IMR-90 (cell line): Measurements from ENCODE around the gene ALDH1L2. TPM values are rescaled to one million over a fixed set of nuclear protein-coding genes. Genes with fewer than 3 reads are reported as not detected.

Experiments
- ATAC-seq: fragments of 200-7000 bp; cut with Tn5 transposase; 2 replicates; pipeline ENCODE4 v1.9.1; 2020; ENCODE audit warnings: low read depth, mild to moderate bottlenecking, moderate library complexity
- BruUV-seq: library from RNA; stranded (reverse); fragments of 400-500 nt; replicated peaks from 2 replicates; lab custom pipeline; 2021; lab: Mats Ljungman, UMichigan
- CTCF ChIA-PET: fragments of 300-600 bp; formaldehyde crosslinking; extraction: SDS; loops from one replicate; lab custom pipeline; 2021; ENCODE audit warnings: antibody characterized with exemption; lab: Yijun Ruan, JAX
- POLR2A ChIA-PET: fragments of 300-600 bp; sonication (Branson Sonifier 250); formaldehyde crosslinking; loops from one replicate; lab custom pipeline; 2022; ENCODE audit warnings: antibody characterized with exemption; ENCODE audit not compliant: unreplicated experiment; lab: Charles Lee
- DNase-seq: peaks from one replicate; pipeline ENCODE4 v3.0.0; 2013
- H2AFZ ChIP-seq: replicated peaks from 2 replicates; pipeline ENCODE3; 2013; ENCODE audit warnings: low read length, mild to moderate bottlenecking; ENCODE audit not compliant: poor library complexity
- H2AK5ac ChIP-seq: 2 replicates; pipeline ENCODE4 v1.6.1; 2013; ENCODE audit warnings: low read depth, low read length, inconsistent platforms
- H2AK9ac ChIP-seq: replicated peaks from 2 replicates; pipeline ENCODE3; 2013; ENCODE audit warnings: mild to moderate bottlenecking, low read depth, low read length, moderate library complexity; ENCODE audit not compliant: poor library complexity
- H2BK120ac ChIP-seq: 2 replicates; pipeline ENCODE4 v1.6.1; 2013; ENCODE audit warnings: low read depth, low read length, inconsistent platforms
- H2BK15ac ChIP-seq: 3 replicates; pipeline ENCODE4 v1.6.1; 2013; ENCODE audit warnings: low read depth, low read length, inconsistent platforms
- H2BK20ac ChIP-seq: 2 replicates; pipeline ENCODE4 v1.6.1; 2013; ENCODE audit warnings: low read depth, mild to moderate bottlenecking, inconsistent platforms, low read length, moderate library complexity
- H2BK5ac ChIP-seq: 2 replicates; pipeline ENCODE4 v1.6.1; 2013; ENCODE audit warnings: mild to moderate bottlenecking, low read depth, low read length, inconsistent platforms; ENCODE audit not compliant: poor library complexity, severe bottlenecking
- H3K14ac ChIP-seq: replicated peaks from 2 replicates; pipeline ENCODE4 v1.6.1; 2013; ENCODE audit warnings: low read depth, low read length, inconsistent platforms
- H3K18ac ChIP-seq: 2 replicates; pipeline ENCODE4 v1.6.1; 2013; ENCODE audit warnings: low read depth, low read length, control low read depth
- H3K23ac ChIP-seq: 2 replicates; pipeline ENCODE4 v1.6.1; 2013; ENCODE audit warnings: low read depth, low read length, inconsistent platforms
- H3K27ac ChIP-seq: 2 replicates; pipeline ENCODE4 v1.5.1; 2013; ENCODE audit warnings: mild to moderate bottlenecking, control low read depth, low read length; ENCODE audit not compliant: insufficient read depth
- H3K27me3 ChIP-seq: 2 replicates; pipeline ENCODE4 v1.6.1; 2013; ENCODE audit warnings: low read length; ENCODE audit not compliant: control insufficient read depth, insufficient read depth
- H3K36me3 ChIP-seq: 2 replicates; pipeline ENCODE4 v1.6.1; 2013; ENCODE audit warnings: low read length, mixed read lengths; ENCODE audit not compliant: control insufficient read depth, insufficient read depth
- H3K4ac ChIP-seq: 2 replicates; pipeline ENCODE4 v1.6.1; 2013; ENCODE audit warnings: low read depth, low read length, inconsistent platforms
- H3K4me1 ChIP-seq: 2 replicates; pipeline ENCODE4 v1.6.1; 2013; ENCODE audit warnings: low read length, mixed read lengths; ENCODE audit not compliant: control insufficient read depth, insufficient read depth
- H3K4me2 ChIP-seq: 2 replicates; pipeline ENCODE4 v1.6.1; 2013; ENCODE audit warnings: low read depth, mild to moderate bottlenecking, control low read depth, low read length, moderate library complexity
- H3K4me3 ChIP-seq: 2 replicates; pipeline ENCODE4 v1.5.1; 2013; ENCODE audit warnings: low read depth, mild to moderate bottlenecking, control low read depth, low read length, moderate library complexity; ENCODE audit not compliant: insufficient read depth
- H3K56ac ChIP-seq: 2 replicates; pipeline ENCODE4 v1.6.1; 2013; ENCODE audit warnings: low read length, inconsistent platforms; ENCODE audit not compliant: insufficient read depth; ENCODE audit errors: extremely low read depth
- H3K79me1 ChIP-seq, 2 experiments: 2 replicates each; pipeline ENCODE4 v1.6.1; 2013; ENCODE audit warnings: low read length in 2 of 2, inconsistent platforms in 1 of 2, low read depth in 1 of 2
- H3K9ac ChIP-seq: 2 replicates; pipeline ENCODE4 v1.6.1; 2013; ENCODE audit warnings: low read depth, low read length, control low read depth
- H3K9me1 ChIP-seq: 2 replicates; pipeline ENCODE4 v1.6.1; 2013; ENCODE audit warnings: low read length, inconsistent platforms; ENCODE audit not compliant: insufficient read depth
- H3K9me3 ChIP-seq: 2 replicates; pipeline ENCODE4 v1.6.1; 2013; ENCODE audit warnings: low read length; ENCODE audit not compliant: control insufficient read depth, insufficient read depth
- H4K20me1 ChIP-seq: 2 replicates; pipeline ENCODE4 v1.6.1; 2013; ENCODE audit warnings: low read length, inconsistent platforms; ENCODE audit not compliant: insufficient read depth
- H4K5ac ChIP-seq: 2 replicates; pipeline ENCODE4 v1.6.1; 2013; ENCODE audit warnings: mild to moderate bottlenecking, low read depth, low read length, control low read depth
- H4K8ac ChIP-seq, 2 experiments: 2 replicates each; pipeline ENCODE4 v1.6.1; 2013; ENCODE audit warnings: low read depth in 2 of 2, low read length in 2 of 2, control low read depth in 1 of 2, inconsistent platforms in 1 of 2
- H4K91ac ChIP-seq: 2 replicates; pipeline ENCODE4 v1.6.1; 2013; ENCODE audit warnings: low read depth, low read length, inconsistent platforms; ENCODE audit not compliant: insufficient read depth
- BHLHE40 ChIP-seq: fragments of 150-350 bp; IDR thresholded peaks from 2 replicates; pipeline ENCODE4 v1.6.1; 2016; ENCODE audit warnings: mild to moderate bottlenecking, low read depth, low read length
- CEBPB ChIP-seq: IDR thresholded peaks from 2 replicates; pipeline ENCODE4 v1.6.1; 2012; ENCODE audit warnings: low read depth, low read length, improper control_type of control experiment
- CHD1 ChIP-seq: IDR thresholded peaks from 2 replicates; pipeline ENCODE4 v1.6.1; 2012; ENCODE audit warnings: low read depth, low read length, improper control_type of control experiment
- ELK1 ChIP-seq: fragments of 150-350 bp; IDR thresholded peaks from 2 replicates; pipeline ENCODE4 v1.6.1; 2016; ENCODE audit warnings: low read depth, mild to moderate bottlenecking, low read length, moderate library complexity, borderline replicate concordance
- FOS ChIP-seq: fragments of 150-350 bp; IDR thresholded peaks from 2 replicates; pipeline ENCODE4 v1.6.1; 2016; ENCODE audit warnings: low read depth, low read length
- MAFK ChIP-seq: IDR thresholded peaks from 2 replicates; pipeline ENCODE4 v1.6.1; 2012; ENCODE audit warnings: low read depth, low read length, improper control_type of control experiment
- MAZ ChIP-seq: IDR thresholded peaks from 2 replicates; pipeline ENCODE4 v1.6.1; 2012; ENCODE audit warnings: low read depth, mild to moderate bottlenecking, low read length, improper control_type of control experiment, moderate library complexity, borderline replicate concordance
- MXI1 ChIP-seq: IDR thresholded peaks from 2 replicates; pipeline ENCODE4 v1.6.1; 2012; ENCODE audit warnings: low read depth, mild to moderate bottlenecking, low read length, moderate library complexity, borderline replicate concordance
- NFE2L2 ChIP-seq: fragments of 150-350 bp; IDR thresholded peaks from 2 replicates; pipeline ENCODE4 v1.6.1; 2016; ENCODE audit warnings: low read depth, mild to moderate bottlenecking, low read length
- POLR2A ChIP-seq: IDR thresholded peaks from 2 replicates; pipeline ENCODE4 v1.6.1; 2012; ENCODE audit warnings: mild to moderate bottlenecking, low read depth, low read length
- RAD21 ChIP-seq: IDR thresholded peaks from 2 replicates; pipeline ENCODE4 v1.6.1; 2012; ENCODE audit warnings: low read length, improper control_type of control experiment
- RCOR1 ChIP-seq: IDR thresholded peaks from 2 replicates; pipeline ENCODE4 v1.6.1; 2012; ENCODE audit warnings: mild to moderate bottlenecking, low read length, improper control_type of control experiment; ENCODE audit not compliant: insufficient replicate concordance
- RFX5 ChIP-seq: IDR thresholded peaks from 2 replicates; pipeline ENCODE4 v1.8.0; 2012; ENCODE audit warnings: low read depth, mild to moderate bottlenecking, low read length, moderate library complexity
- SMC3 ChIP-seq: fragments of 150-350 bp; IDR thresholded peaks from 2 replicates; pipeline ENCODE4 v1.6.1; 2016; ENCODE audit warnings: low read depth, mild to moderate bottlenecking, antibody characterized with exemption, low read length, moderate library complexity
- USF2 ChIP-seq: fragments of 150-350 bp; IDR thresholded peaks from 2 replicates; pipeline ENCODE4 v1.6.1; 2017; ENCODE audit warnings: mild to moderate bottlenecking, antibody characterized with exemption, low read length, low read depth
- WGBS, 2 experiments: methylation state at CpG; one replicate each; pipeline versions ENCODE4 v1.1.5 to v1.1.7; 2013; ENCODE audit warnings: missing lambda C conversion rate in 2 of 2; ENCODE audit not compliant: insufficient read length in 1 of 2; ENCODE audit errors: extremely low coverage in 2 of 2; 5-methylcytosine and 5-hydroxymethylcytosine counted together
- dilution Hi-C: fragments of 300-500 bp; cut with HindIII; formaldehyde crosslinking; loops from one replicate; pipeline ENCODE4 v1.14.3; 2018; ENCODE audit warnings: low sequenced_read_pairs; ENCODE audit not compliant: unreplicated experiment
- in situ Hi-C: fragments of 300-500 bp; cut with MboI; formaldehyde crosslinking; loops from 3 replicates; pipeline ENCODE4 v1.14.3; 2019; ENCODE audit warnings: low sequenced_read_pairs, inconsistent platforms, mixed read lengths
- intact Hi-C: fragments of 100-400 bp; cut with micrococcal nuclease; formaldehyde crosslinking; loops from 2 replicates; pipeline ENCODE4 v1.10.0; 2022
- polyA plus RNA-seq, 3 experiments: library from polyadenylated mRNA; depleted of rRNA; stranded (reverse); fragments of >200 nt; gene quantifications; 2 replicates each; pipeline ENCODE4 v1.2.3, GENCODE V29; 2012; ENCODE audit warnings: low replicate concordance in 1 of 3
- total RNA-seq: library from RNA; depleted of rRNA; stranded (reverse); fragments of >200 nt; gene quantifications from 2 replicates; pipeline ENCODE4 v1.2.3, GENCODE V29; 2012
- TF ChIP-seq, protein P1 (sequence below): conservative IDR thresholded peaks from 2 replicates; pipeline ENCODE4 v1.5.1; 2012; ENCODE audit warnings: mild to moderate bottlenecking, low read depth, low read length, improper control_type of control experiment

The ALDH1L2 gene
- total and polyA plus RNA-seq, 2 of the 4 experiments (the other 2 are of a cell fraction) = 21.1 to 22.8 TPM

GRCh38 chr12:104976703-104977102 is 107.6 kb downstream of the ALDH1L2 start:
- H2AK9ac ChIP-seq = no peak overlapping the region
- H2BK20ac ChIP-seq = no peak overlapping the region
- H4K8ac ChIP-seq = no peak overlapping the region
- 81% methylated on average over 6 of the region's 8 CpGs; no CpG with 5 or more reads in 1 of the 2 experiments for WGBS, 2 experiments
- CTCF ChIA-PET = no interaction called here
- no peak for TF ChIP-seq FOS
- no peak for TF ChIP-seq BHLHE40
- no peak for TF ChIP-seq USF2
- no peak for TF ChIP-seq RCOR1
- TF ChIP-seq RAD21 = no peak
- TF ChIP-seq MXI1 = no peak
- no peak for TF ChIP-seq MAFK
- no peak for TF ChIP-seq ELK1
- TF ChIP-seq CEBPB = no peak
- TF ChIP-seq, protein P1, sequence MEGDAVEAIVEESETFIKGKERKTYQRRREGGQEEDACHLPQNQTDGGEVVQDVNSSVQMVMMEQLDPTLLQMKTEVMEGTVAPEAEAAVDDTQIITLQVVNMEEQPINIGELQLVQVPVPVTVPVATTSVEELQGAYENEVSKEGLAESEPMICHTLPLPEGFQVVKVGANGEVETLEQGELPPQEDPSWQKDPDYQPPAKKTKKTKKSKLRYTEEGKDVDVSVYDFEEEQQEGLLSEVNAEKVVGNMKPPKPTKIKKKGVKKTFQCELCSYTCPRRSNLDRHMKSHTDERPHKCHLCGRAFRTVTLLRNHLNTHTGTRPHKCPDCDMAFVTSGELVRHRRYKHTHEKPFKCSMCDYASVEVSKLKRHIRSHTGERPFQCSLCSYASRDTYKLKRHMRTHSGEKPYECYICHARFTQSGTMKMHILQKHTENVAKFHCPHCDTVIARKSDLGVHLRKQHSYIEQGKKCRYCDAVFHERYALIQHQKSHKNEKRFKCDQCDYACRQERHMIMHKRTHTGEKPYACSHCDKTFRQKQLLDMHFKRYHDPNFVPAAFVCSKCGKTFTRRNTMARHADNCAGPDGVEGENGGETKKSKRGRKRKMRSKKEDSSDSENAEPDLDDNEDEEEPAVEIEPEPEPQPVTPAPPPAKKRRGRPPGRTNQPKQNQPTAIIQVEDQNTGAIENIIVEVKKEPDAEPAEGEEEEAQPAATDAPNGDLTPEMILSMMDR = no peak
- TF ChIP-seq SMC3 = no peak
- no peak for TF ChIP-seq RFX5
- TF ChIP-seq NFE2L2 = no peak
- no peak for TF ChIP-seq CHD1
- TF ChIP-seq POLR2A = no peak
- no peak for TF ChIP-seq MAZ
- in situ Hi-C loops = no loop called here
- intact Hi-C loops = no loop called here
- H2AK5ac ChIP-seq = no peak overlapping the region
- H2BK120ac ChIP-seq = no peak overlapping the region
- no peak overlapping the region for H3K4ac ChIP-seq
- DNase-seq = no peak
- no peaks in the 10 kb centered on the region for H3K4me1 ChIP-seq
- peaks cover 3% of the 10 kb centered on the region for H3K27me3 ChIP-seq
- no peak overlapping the region for H4K91ac ChIP-seq
- no peaks in the 10 kb centered on the region for H3K79me1 ChIP-seq
- no peak overlapping the region for H3K27ac ChIP-seq
- no peaks in the 10 kb centered on the region for H3K9me3 ChIP-seq
- H2BK15ac ChIP-seq = no peak overlapping the region
- no peak overlapping the region for H3K14ac ChIP-seq
- no peak overlapping the region for H3K56ac ChIP-seq
- H3K36me3 ChIP-seq = no peaks in the 10 kb centered on the region
- no peaks in the 10 kb centered on the region for H4K20me1 ChIP-seq
- BruUV-seq = no TSS peak
- no peak overlapping the region for H3K18ac ChIP-seq
- H3K9me1 ChIP-seq = 0 out of 2 replicates have a peak, but pooled peaks cover 3% of the 10 kb centered on the region
- dilution Hi-C loops = no loop called here
- no peak overlapping the region for H3K23ac ChIP-seq
- no peak overlapping the region for H3K4me2 ChIP-seq
- ATAC-seq = no peak
- no peak overlapping the region for H2AFZ ChIP-seq
- POLR2A ChIA-PET = no interaction called here
- H2BK5ac ChIP-seq = no peak overlapping the region
- H3K4me3 ChIP-seq = no peak overlapping the region
- H3K9ac ChIP-seq = no peak overlapping the region
- H4K5ac ChIP-seq = no peak overlapping the region
